Measurements from ENCODE around the gene ZNF689. TPM values are rescaled to one million over a fixed set of nuclear protein-coding genes. Genes with fewer than 3 reads are reported as not detected.

ZNF689 gene
- total and polyA plus RNA-seq, 2 of the 13 experiments (the other 11 are each of a cell fraction or from before 2014, with no cell fraction given): 9.7 to 19.5 TPM

- TF ChIP-seq PBX3 (CRISPR knock-in tag; IDR thresholded peaks at IDR 0.05; ENCODE audit: borderline replicate concordance): no peak
- TF ChIP-seq ZNF232 (CRISPR knock-in tag; IDR thresholded peaks at IDR 0.05; ENCODE audit: borderline replicate concordance): peak; percentile 16; the same call in 1 of the 2 replicates
- no peak for TF ChIP-seq ZBTB39 (CRISPR knock-in tag; IDR thresholded peaks at IDR 0.05)
- no peak for TF ChIP-seq E2F2 (CRISPR knock-in tag; IDR thresholded peaks at IDR 0.05; ENCODE audit: borderline replicate concordance)
- TF ChIP-seq HDAC2 (CRISPR knock-in tag; IDR thresholded peaks at IDR 0.05): peak; percentile 84
- TF ChIP-seq ZBTB20 (CRISPR knock-in tag; IDR thresholded peaks at IDR 0.05; ENCODE audit: borderline replicate concordance, low read depth): no peak
- no peak for TF ChIP-seq NFATC3 (CRISPR knock-in tag; IDR thresholded peaks at IDR 0.05)
- no peak for TF ChIP-seq CEBPZ (IDR thresholded peaks at IDR 0.05; ENCODE audit: low read length)
- TF ChIP-seq PITX1 (CRISPR knock-in tag; IDR thresholded peaks at IDR 0.05): peak; percentile 39; the same call in 1 of the 2 replicates
- peak; percentile 46 for TF ChIP-seq BRD4 (CRISPR knock-in tag; IDR thresholded peaks at IDR 0.05)
- TF ChIP-seq SMARCE1 (IDR thresholded peaks at IDR 0.05; ENCODE audit: borderline replicate concordance): no peak
- no peak for TF ChIP-seq ZSCAN12 (CRISPR knock-in tag; IDR thresholded peaks at IDR 0.05)
- TF ChIP-seq TFE3 (CRISPR knock-in tag; IDR thresholded peaks at IDR 0.05): no peak
- 0 out of 2 replicates have a peak, but pooled peaks have one; percentile 43 for TF ChIP-seq ZNF800 (CRISPR knock-in tag; IDR thresholded peaks at IDR 0.05)
- no peak for TF ChIP-seq ADNP (CRISPR knock-in tag; IDR thresholded peaks at IDR 0.05)
- no peak for TF ChIP-seq ZNF780A (CRISPR knock-in tag; IDR thresholded peaks at IDR 0.05)
- TF ChIP-seq ZNF44 (CRISPR knock-in tag; IDR thresholded peaks at IDR 0.05): no peak
Measured at GRCh38 chr16:30571445-30572322, 38.5 kb downstream of the ZNF689 start, which contains the start of gene ZNF688 (continued).

Measured in HepG2 (cell line).